ENCODE results near the gene GCSH. TPM values are rescaled to one million over a fixed set of nuclear protein-coding genes. Genes with fewer than 3 reads are reported as not detected.
A peak's percentile ranks its signal among the peaks of the same experiment; 100 is the strongest.

GCSH gene
- total RNA-seq, 2 experiments from 2014 or later, result 7.0 to 11.0 TPM

DNA sequence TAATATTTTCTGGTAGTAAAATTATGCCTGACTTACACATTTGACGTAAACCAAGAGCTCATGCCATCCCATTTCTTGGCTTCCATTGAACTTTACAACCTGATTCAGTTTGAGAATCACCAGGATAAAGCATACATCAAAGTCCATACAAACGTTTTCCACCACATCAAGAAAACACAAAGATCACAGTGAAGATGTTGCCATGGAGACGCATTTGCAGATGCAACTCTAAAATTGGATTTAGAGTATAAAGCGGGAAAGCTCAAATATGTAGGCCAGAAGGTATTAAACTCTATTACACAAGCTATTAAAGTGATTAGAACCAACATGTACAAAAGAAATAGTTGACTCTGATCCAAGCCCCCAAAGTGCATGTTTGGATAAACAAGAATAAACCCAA, 29.5 kb downstream of the GCSH start:
- H3K4me1 Mint-ChIP-seq, result peaks cover 19% of the 10 kb centered on the region
- peak; percentile 22 for DNase-seq
- no peaks in the 10 kb centered on the region for H3K36me3 Mint-ChIP-seq (ENCODE audit: low read depth)
- no peaks in the 10 kb centered on the region for H3K9me3 Mint-ChIP-seq
- CTCF ChIA-PET, result interaction anchor here (0.7 kb wide), 1 partner anchor 19 kb away, joined by 3 read pairs; no protein-coding TSS in a partner anchor
- no peak overlapping the region for H3K4me3 Mint-ChIP-seq
- H3K27me3 Mint-ChIP-seq, result no peaks in the 10 kb centered on the region
- POLR2A ChIA-PET, result no interaction called here
- H3K27ac Mint-ChIP-seq, result peak overlapping the region; percentile 3

DNA sequence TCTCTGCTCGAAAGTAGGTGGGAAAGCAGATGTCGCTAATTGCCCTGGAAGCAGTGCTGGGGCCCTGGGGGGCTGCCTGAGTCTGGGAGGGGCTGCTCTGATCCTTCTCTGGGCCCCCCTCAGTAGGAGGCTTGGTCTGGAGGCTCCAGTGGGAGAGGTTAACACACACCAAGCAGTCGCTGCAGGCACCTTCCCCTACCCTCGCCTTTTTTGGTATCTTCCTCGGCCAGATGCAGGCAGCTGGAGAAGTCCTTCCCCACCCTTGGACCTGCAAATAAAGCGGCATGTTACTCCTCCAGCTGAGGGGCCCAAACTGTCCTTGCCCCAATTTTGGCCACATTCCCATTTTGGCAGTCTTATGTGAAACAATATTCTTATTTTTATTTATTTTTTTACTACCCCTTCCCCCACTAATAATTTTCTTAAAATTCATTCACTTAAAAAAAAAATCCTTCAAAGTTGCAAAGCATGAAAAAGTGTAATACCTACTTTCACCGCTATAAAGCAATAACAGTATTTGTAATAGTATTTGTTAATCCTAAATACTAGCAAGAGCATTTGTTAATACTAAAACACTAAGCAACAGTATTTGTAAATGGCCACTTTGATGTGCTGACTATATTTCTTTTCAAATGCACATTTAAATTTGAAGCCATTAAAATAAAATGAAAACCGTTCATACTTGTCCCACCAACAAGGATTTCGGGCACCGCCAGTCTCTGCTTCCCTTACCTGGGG, 34.2 kb downstream of the GCSH start:
- DNase-seq, result no peak
- ChIA-PET CTCF (no interaction called here), POLR2A (no interaction called here)
- Mint-ChIP-seq H3K9me3 (no peaks in the 10 kb centered on the region), H3K27me3 (no peaks in the 10 kb centered on the region), H3K4me3 (no peak overlapping the region), H3K4me1 (peaks cover 11% of the 10 kb centered on the region), H3K27ac (no peak overlapping the region), H3K36me3 (ENCODE audit: low read depth) (no peaks in the 10 kb centered on the region)

DNA sequence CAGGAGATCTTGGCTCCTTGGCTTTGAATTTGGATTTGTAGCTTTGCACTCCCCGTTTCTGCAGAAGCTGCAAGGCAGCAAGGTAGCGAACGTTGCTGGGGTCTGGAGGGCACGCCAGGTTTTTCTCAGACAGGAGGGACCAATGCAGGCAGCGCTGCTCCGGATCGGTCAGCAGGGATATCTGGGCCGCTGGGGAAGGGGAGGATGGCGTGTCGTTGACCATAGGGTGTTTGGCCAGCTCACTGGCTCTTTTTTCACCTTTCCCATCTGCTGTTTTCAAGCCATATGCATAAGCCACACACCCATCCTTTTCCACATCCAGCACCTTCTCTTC, 34.9 kb downstream of the GCSH start:
- H3K4me1 Mint-ChIP-seq, result peaks cover 4% of the 10 kb centered on the region
- H3K36me3 Mint-ChIP-seq (ENCODE audit: low read depth), result no peaks in the 10 kb centered on the region
- ChIA-PET POLR2A (no interaction called here), CTCF (no interaction called here)
- H3K27me3 Mint-ChIP-seq, result no peaks in the 10 kb centered on the region
- no peak overlapping the region for H3K4me3 Mint-ChIP-seq
- no peak overlapping the region for H3K27ac Mint-ChIP-seq
- H3K9me3 Mint-ChIP-seq, result no peaks in the 10 kb centered on the region
- no peak for DNase-seq

DNA sequence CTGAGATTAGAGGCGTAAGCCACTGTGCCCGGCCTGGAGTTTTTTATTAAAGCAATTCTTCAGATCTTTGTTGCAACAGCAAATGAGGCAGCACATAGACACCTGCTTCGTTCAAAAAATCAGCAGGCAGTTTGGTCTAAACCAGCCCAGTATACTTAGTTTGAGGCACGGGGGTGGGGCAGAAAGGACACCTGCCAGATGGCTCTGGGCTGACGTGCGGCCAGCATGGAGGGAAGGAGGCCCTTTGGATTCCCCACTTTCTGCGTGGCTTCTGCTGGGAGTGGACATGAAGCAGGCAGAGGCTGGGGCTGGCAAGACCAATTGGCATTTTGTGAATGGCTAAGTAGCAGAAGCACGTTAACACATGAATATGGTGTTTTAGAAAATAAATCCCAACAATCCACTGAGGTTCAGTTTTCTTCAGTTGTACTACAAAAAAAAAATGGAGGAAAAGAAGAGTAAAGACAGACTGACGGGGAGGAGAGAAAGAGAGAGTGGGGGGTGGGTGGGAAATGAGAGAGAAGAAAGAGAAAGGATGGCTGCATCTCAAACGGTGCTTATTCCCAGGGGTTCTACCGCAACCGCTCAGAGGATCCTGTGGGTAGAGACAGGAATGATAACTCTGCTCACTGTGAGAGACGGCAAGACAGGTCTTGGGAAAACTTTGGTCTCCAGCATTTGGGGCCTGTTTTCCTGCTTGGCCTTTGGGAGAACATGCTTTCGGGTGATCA, 35.5 kb downstream of the GCSH start:
- ChIA-PET POLR2A (no interaction called here), CTCF (no interaction called here)
- H3K27me3 Mint-ChIP-seq, result no peaks in the 10 kb centered on the region
- no peak overlapping the region for H3K4me3 Mint-ChIP-seq
- H3K36me3 Mint-ChIP-seq (ENCODE audit: low read depth), result no peaks in the 10 kb centered on the region
- H3K4me1 Mint-ChIP-seq, result peaks cover 4% of the 10 kb centered on the region
- H3K27ac Mint-ChIP-seq, result no peak overlapping the region
- no peak for DNase-seq
- no peaks in the 10 kb centered on the region for H3K9me3 Mint-ChIP-seq

- CTCF ChIA-PET, result interaction anchor here (1.1 kb wide), 1 partner anchor 18 kb away, joined by 3 read pairs; the partner anchor contains the start of gene ATMIN
- Mint-ChIP-seq H3K36me3 (ENCODE audit: low read depth) (peaks cover 6% of the 10 kb centered on the region), H3K9me3 (peaks cover 13% of the 10 kb centered on the region), H3K4me1 (peaks cover 4% of the 10 kb centered on the region), H3K27ac (no peak overlapping the region), H3K27me3 (peaks cover 6% of the 10 kb centered on the region), H3K4me3 (no peak overlapping the region)
- DNase-seq, result no peak
- POLR2A ChIA-PET, result no interaction called here
Observed at GRCh38 chr16:81053761-81054160, 42.4 kb downstream of the GCSH start.

- peaks cover 57% of the 10 kb centered on the region for H3K36me3 Mint-ChIP-seq (ENCODE audit: low read depth)
- peaks cover 2% of the 10 kb centered on the region for H3K9me3 Mint-ChIP-seq
- no peaks in the 10 kb centered on the region for H3K27me3 Mint-ChIP-seq
- H3K4me1 Mint-ChIP-seq, result peaks cover 9% of the 10 kb centered on the region
- no peak for DNase-seq
- no peak overlapping the region for H3K4me3 Mint-ChIP-seq
- POLR2A ChIA-PET, result no interaction called here
- CTCF ChIA-PET, result no interaction called here
- H3K27ac Mint-ChIP-seq, result no peak overlapping the region
Observed at GRCh38 chr16:81042821-81043220, 53.4 kb downstream of the GCSH start.

DNA sequence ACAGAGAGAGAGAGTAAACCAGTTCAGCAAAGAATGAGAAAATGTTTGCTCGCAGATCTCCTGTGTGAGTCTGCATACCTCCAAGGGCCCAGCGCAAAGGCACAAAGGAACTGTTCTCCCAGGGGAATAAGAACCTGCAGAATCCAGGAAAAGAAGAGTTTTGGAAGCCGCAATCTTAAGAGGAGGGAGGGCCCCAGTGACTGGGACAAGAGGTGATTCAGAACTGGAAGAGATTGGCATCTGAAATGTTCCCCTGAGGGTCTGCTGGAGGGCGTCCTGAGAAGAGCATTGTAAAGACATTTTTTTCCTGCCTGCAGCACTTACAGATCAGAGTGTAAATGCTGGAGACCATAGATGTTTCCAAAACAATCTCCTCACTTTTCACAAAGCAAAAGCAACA, 54.5 kb downstream of the GCSH start:
- H3K27ac Mint-ChIP-seq, result no peak overlapping the region
- H3K36me3 Mint-ChIP-seq (ENCODE audit: low read depth), result peaks cover 57% of the 10 kb centered on the region
- CTCF ChIA-PET, result no interaction called here

GRCh38 chr16:81040842-81041241, 55.4 kb downstream of the GCSH start:
- CTCF ChIA-PET, result interaction anchor here (1.2 kb wide), 1 partner anchor 21 kb away, joined by 5 read pairs; no protein-coding TSS in a partner anchor
- H3K4me3 Mint-ChIP-seq, result no peak overlapping the region
- POLR2A ChIA-PET, result no interaction called here
- no peak overlapping the region for H3K27ac Mint-ChIP-seq
- peaks cover 53% of the 10 kb centered on the region for H3K36me3 Mint-ChIP-seq (ENCODE audit: low read depth)
- no peaks in the 10 kb centered on the region for H3K27me3 Mint-ChIP-seq
- no peaks in the 10 kb centered on the region for H3K9me3 Mint-ChIP-seq
- peaks cover 23% of the 10 kb centered on the region for H3K4me1 Mint-ChIP-seq
- DNase-seq, result no peak

More for the DNA sequence above, 54.5 kb downstream of the GCSH start:
- no peak for DNase-seq
- POLR2A ChIA-PET, result no interaction called here
- Mint-ChIP-seq H3K4me1 (peaks cover 20% of the 10 kb centered on the region), H3K4me3 (no peak overlapping the region), H3K27me3 (no peaks in the 10 kb centered on the region), H3K9me3 (no peaks in the 10 kb centered on the region)

DNA sequence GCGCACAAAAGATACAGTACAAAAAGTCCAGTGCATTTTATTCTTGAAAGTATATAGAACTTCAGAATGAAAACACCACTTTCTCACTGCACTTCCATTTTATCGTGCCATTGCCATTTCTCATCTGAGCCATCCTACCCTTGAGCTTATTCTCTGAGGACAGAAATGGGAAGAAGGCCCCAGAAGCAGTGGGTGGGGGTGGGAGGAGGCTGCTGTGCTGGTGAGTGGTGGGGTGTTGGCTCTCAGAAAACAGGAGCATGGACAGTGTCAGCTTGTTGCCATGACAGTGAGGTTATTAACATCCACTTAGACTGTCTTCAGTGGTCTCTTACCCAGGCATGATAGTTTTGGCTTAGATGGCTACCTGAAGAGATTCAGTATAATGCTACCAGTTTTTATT, 56.1 kb downstream of the GCSH start:
- Mint-ChIP-seq H3K36me3 (ENCODE audit: low read depth) (peaks cover 47% of the 10 kb centered on the region), H3K27me3 (no peaks in the 10 kb centered on the region), H3K4me1 (peaks cover 26% of the 10 kb centered on the region), H3K4me3 (no peak overlapping the region), H3K9me3 (no peaks in the 10 kb centered on the region), H3K27ac (no peak overlapping the region)
- ChIA-PET POLR2A (no interaction called here), CTCF (interaction anchor here (1.2 kb wide), 1 partner anchor 20 kb away, joined by 5 read pairs; no protein-coding TSS in a partner anchor)
- no peak for DNase-seq

DNA sequence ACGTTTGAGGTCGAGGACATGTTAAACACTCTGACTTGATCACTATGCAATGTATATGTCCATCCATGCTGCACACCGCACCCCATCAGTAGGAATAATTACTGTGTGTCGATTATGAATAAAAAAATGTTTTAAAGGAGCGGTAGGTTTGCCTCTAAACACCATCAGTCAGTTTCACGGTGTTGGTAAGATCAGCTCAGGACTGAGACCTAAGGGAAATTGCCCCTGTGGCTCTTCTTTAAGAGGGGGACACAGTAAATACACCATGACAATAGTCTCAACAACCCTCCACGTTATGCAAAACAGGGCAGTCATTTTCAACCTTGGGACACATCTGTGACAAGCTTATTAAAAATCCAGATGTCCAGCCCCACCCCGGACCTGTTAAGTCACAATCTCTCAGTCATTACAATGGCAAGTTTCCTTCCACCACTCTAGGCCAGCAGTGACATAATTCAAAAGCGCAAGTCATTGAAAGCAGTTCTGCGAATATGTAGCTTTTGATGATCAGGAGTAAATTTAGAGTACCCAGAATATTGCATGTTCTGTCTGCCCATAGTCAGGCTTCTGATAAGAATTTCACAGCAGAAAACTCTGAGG, 59.3 kb downstream of the GCSH start:
- H3K27ac Mint-ChIP-seq, result peak overlapping the region; percentile 82

DNA sequence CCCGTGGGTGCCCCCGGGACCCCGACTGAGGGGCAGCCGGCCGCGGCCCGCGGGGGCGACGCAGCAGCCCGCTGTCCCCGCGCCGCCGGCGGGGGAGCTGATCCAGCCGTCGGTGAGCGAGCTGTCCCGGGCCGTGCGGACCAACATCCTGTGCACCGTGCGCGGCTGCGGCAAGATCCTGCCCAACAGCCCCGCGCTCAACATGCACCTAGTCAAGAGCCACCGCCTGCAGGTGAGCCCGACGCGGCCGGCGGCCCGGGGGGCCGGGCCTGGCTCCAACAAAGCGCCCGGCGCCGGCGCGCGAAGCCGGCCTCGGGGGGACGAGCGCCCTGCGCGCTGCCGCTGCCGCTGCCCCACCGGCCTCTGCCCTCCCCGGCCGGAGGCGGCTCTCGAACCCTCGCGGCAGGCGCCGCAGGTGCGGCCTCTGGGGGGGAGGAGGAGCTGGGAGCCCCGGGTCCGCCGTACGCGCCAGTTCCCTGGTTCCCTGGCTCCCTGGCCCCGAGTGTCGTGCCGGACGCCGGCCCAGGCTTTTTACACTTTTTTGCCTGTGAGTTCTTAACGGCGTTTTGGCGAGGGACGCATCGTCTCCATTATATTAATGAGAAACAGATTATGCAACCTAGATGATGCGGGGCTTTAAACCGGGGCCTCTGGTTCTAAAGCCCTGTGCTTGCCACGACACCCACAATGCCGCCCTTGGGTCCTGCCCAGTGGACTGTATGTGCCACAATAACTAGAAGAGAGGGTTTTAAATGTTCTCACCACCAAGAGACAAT, 60.0 kb downstream of the GCSH start:
- Mint-ChIP-seq H3K4me3 (peak overlapping the region; percentile 83), H3K27me3 (no peaks in the 10 kb centered on the region), H3K27ac (peak overlapping the region; percentile 82), H3K9me3 (no peaks in the 10 kb centered on the region), H3K36me3 (ENCODE audit: low read depth) (peaks cover 34% of the 10 kb centered on the region), H3K4me1 (peaks cover 29% of the 10 kb centered on the region)
- ChIA-PET POLR2A (interaction anchor here (0.7 kb wide), 1 partner anchor 328 kb away, joined by 5 read pairs; no protein-coding TSS in a partner anchor), CTCF (interaction anchor here (0.5 to 7.0 kb wide), 37 partner anchors 9 to 808 kb away, joined by 3 to 70 read pairs (median 4); partner anchors contain the start of genes C16orf46, CENPN and CMC2)
- peak; percentile 56 for DNase-seq

More for the DNA sequence above, 59.3 kb downstream of the GCSH start:
- Mint-ChIP-seq H3K9me3 (no peaks in the 10 kb centered on the region), H3K4me3 (peak overlapping the region; percentile 83), H3K36me3 (ENCODE audit: low read depth) (peaks cover 33% of the 10 kb centered on the region), H3K27me3 (no peaks in the 10 kb centered on the region), H3K4me1 (peaks cover 29% of the 10 kb centered on the region)
- no peak for DNase-seq
- POLR2A ChIA-PET, result no interaction called here
- CTCF ChIA-PET, result interaction anchor here (0.6 to 7.0 kb wide), 10 partner anchors 9 to 807 kb away, joined by 3 to 70 read pairs (median 5); partner anchors contain the start of gene C16orf46

- POLR2A ChIA-PET, result interaction anchor here (0.7 kb wide), 1 partner anchor 329 kb away, joined by 5 read pairs; no protein-coding TSS in a partner anchor
- CTCF ChIA-PET, result interaction anchor here (0.5 to 7.0 kb wide), 38 partner anchors 10 to 722 kb away, joined by 3 to 70 read pairs (median 4); partner anchors contain the start of genes C16orf46, CENPN and CMC2
- H3K9me3 Mint-ChIP-seq, result no peaks in the 10 kb centered on the region
- DNase-seq, result peak; percentile 87
- peak within 1 kb of the TSS; percentile 82 for H3K27ac Mint-ChIP-seq
- H3K27me3 Mint-ChIP-seq, result no peaks in the 10 kb centered on the region
- peaks cover 29% of the 10 kb centered on the region for H3K4me1 Mint-ChIP-seq
- peaks cover 32% of the 10 kb centered on the region for H3K36me3 Mint-ChIP-seq (ENCODE audit: low read depth)
- H3K4me3 Mint-ChIP-seq, result peak within 1 kb of the TSS; percentile 83
Observed at GRCh38 chr16:81035398-81035974, 60.7 kb downstream of the GCSH start, which contains the start of gene ATMIN. Gene ATMIN, plus strand, starts transcription at chr16:81035842. Its CDS starts 29 bp downstream, at chr16:81035871.

Measured in activated CD4-positive, alpha-beta T cell treated with anti-CD3 and anti-CD28 coated beads, Interleukin-2, amount 10 ng/mL, durations not matched to agents 7 days and 5 days (primary cell).